ENCODE data around the gene OR2H2. TPM values are rescaled to one million over a fixed set of nuclear protein-coding genes. Genes with fewer than 3 reads are reported as not detected.

OR2H2 gene
- total RNA-seq, 2 experiments from 2014 or later: not detected

- CTCF ChIA-PET (ENCODE audit: unreplicated experiment): no interaction called here
Measured at GRCh38 chr6:29602564-29603361, 17.8 kb downstream of the OR2H2 start.

GRCh38 chr6:29603456-29603855 lies 18.5 kb downstream of the OR2H2 start:
- intact Hi-C loops (cut with micrococcal nuclease; ENCODE audit: unreplicated experiment): no loop called here
- no peaks in the 10 kb centered on the region for H3K79me2 ChIP-seq (ENCODE audit: insufficient read depth, low read depth, low read length)
- no peak for DNase-seq (ENCODE audit: low spot score)
- no peaks in the 10 kb centered on the region for H3K9me2 ChIP-seq (ENCODE audit: insufficient read depth, low read length)
- no peak overlapping the region for H2AFZ ChIP-seq (ENCODE audit: low read length)
- no peaks in the 10 kb centered on the region for H4K20me1 ChIP-seq (ENCODE audit: insufficient read depth, low read length)
- no peak overlapping the region for H3K4me2 ChIP-seq (ENCODE audit: low read length)
- no peaks in the 10 kb centered on the region for H3K9me3 ChIP-seq (ENCODE audit: low read length)
- TF ChIP-seq EZH2phosphoT487 (IDR thresholded peaks at IDR 0.05; ENCODE audit: borderline replicate concordance, low read depth, low read length): no peak
- no peak for TF ChIP-seq CTCF (conservative IDR thresholded peaks at IDR 0.05; ENCODE audit: low read length)
- H3K27ac ChIP-seq (ENCODE audit: low read depth, low read length, poor library complexity, severe bottlenecking): no peak overlapping the region
- no peak overlapping the region for H3K4me3 ChIP-seq (ENCODE audit: low read depth, low read length, poor library complexity, severe bottlenecking)
- no peaks in the 10 kb centered on the region for H3K4me1 ChIP-seq (ENCODE audit: insufficient read depth, low read length, poor library complexity, severe bottlenecking)
- H3K36me3 ChIP-seq (ENCODE audit: insufficient read depth, low read length): no peaks in the 10 kb centered on the region
- POLR2A ChIA-PET: interaction anchor here (0.5 kb wide), 1 partner anchor 79 kb away, joined by 5 read pairs; no protein-coding TSS in a partner anchor
- CTCF ChIA-PET (ENCODE audit: unreplicated experiment): no interaction called here
- no TSS peak for BruUV-seq (replicated peaks)

More at GRCh38 chr6:29602564-29603361, 17.8 kb downstream of the OR2H2 start:
- intact Hi-C loops (cut with micrococcal nuclease; ENCODE audit: unreplicated experiment): no loop called here
- no peak overlapping the region for H3K27ac ChIP-seq (ENCODE audit: low read depth, low read length, poor library complexity, severe bottlenecking)
- DNase-seq (ENCODE audit: low spot score): peak; percentile 11
- no peaks in the 10 kb centered on the region for H3K4me1 ChIP-seq (ENCODE audit: insufficient read depth, low read length, poor library complexity, severe bottlenecking)
- H3K36me3 ChIP-seq (ENCODE audit: insufficient read depth, low read length): no peaks in the 10 kb centered on the region
- no peak overlapping the region for H3K4me3 ChIP-seq (ENCODE audit: low read depth, low read length, poor library complexity, severe bottlenecking)
- no peaks in the 10 kb centered on the region for H3K9me2 ChIP-seq (ENCODE audit: insufficient read depth, low read length)
- no peaks in the 10 kb centered on the region for H3K79me2 ChIP-seq (ENCODE audit: insufficient read depth, low read depth, low read length)
- no peak for TF ChIP-seq EZH2phosphoT487 (IDR thresholded peaks at IDR 0.05; ENCODE audit: borderline replicate concordance, low read depth, low read length)
- TF ChIP-seq CTCF (conservative IDR thresholded peaks at IDR 0.05; ENCODE audit: low read length): peak; percentile 49
- no peaks in the 10 kb centered on the region for H4K20me1 ChIP-seq (ENCODE audit: insufficient read depth, low read length)
- POLR2A ChIA-PET: interaction anchor here (0.5 kb wide), 1 partner anchor 79 kb away, joined by 5 read pairs; no protein-coding TSS in a partner anchor
- no peak overlapping the region for H3K4me2 ChIP-seq (ENCODE audit: low read length)
- BruUV-seq (replicated peaks): no TSS peak
- H2AFZ ChIP-seq (ENCODE audit: low read length): no peak overlapping the region
- H3K9me3 ChIP-seq (ENCODE audit: low read length): no peaks in the 10 kb centered on the region

GRCh38 chr6:29603930-29604329 lies 19.0 kb downstream of the OR2H2 start:
- no peaks in the 10 kb centered on the region for H3K9me3 ChIP-seq (ENCODE audit: low read length)
- ChIA-PET CTCF (ENCODE audit: unreplicated experiment) (interaction anchor here (0.5 to 1.0 kb wide), 2 partner anchors 10 to 22 kb away, joined by 3 to 4 read pairs; no protein-coding TSS in a partner anchor), POLR2A (no interaction called here)
- H3K27ac ChIP-seq (ENCODE audit: low read depth, low read length, poor library complexity, severe bottlenecking): no peak overlapping the region
- intact Hi-C loops (cut with micrococcal nuclease; ENCODE audit: unreplicated experiment): no loop called here
- H3K9me2 ChIP-seq (ENCODE audit: insufficient read depth, low read length): no peaks in the 10 kb centered on the region
- no peak overlapping the region for H3K4me2 ChIP-seq (ENCODE audit: low read length)
- no peak for DNase-seq (ENCODE audit: low spot score)
- H3K79me2 ChIP-seq (ENCODE audit: insufficient read depth, low read depth, low read length): no peaks in the 10 kb centered on the region
- H3K4me3 ChIP-seq (ENCODE audit: low read depth, low read length, poor library complexity, severe bottlenecking): no peak overlapping the region
- no peak for TF ChIP-seq CTCF (conservative IDR thresholded peaks at IDR 0.05; ENCODE audit: low read length)
- TF ChIP-seq EZH2phosphoT487 (IDR thresholded peaks at IDR 0.05; ENCODE audit: borderline replicate concordance, low read depth, low read length): no peak
- H3K36me3 ChIP-seq (ENCODE audit: insufficient read depth, low read length): no peaks in the 10 kb centered on the region
- no TSS peak for BruUV-seq (replicated peaks)
- H4K20me1 ChIP-seq (ENCODE audit: insufficient read depth, low read length): no peaks in the 10 kb centered on the region
- no peaks in the 10 kb centered on the region for H3K4me1 ChIP-seq (ENCODE audit: insufficient read depth, low read length, poor library complexity, severe bottlenecking)
- H2AFZ ChIP-seq (ENCODE audit: low read length): no peak overlapping the region
